HepG2 (cell line): ENCODE measurements around the gene MICAL3. TPM values are rescaled to one million over a fixed set of nuclear protein-coding genes. Genes with fewer than 3 reads are reported as not detected.

Source experiments
- ATF2 ChIP-seq: sonication (generic); formaldehyde crosslinking; IDR thresholded peaks from 2 replicates; pipeline ENCODE4 v1.4.0; 2020; ENCODE audit warnings: missing genetic modification reagents
- HNRNPK ChIP-seq: fragments of 200-400 bp; formaldehyde crosslinking; IDR thresholded peaks from 2 replicates; pipeline ENCODE4 v1.6.1; 2018; ENCODE audit warnings: low read length, low read depth, moderate library complexity, mild to moderate bottlenecking; ENCODE audit not compliant: poor library complexity, severe bottlenecking
- KDM6A ChIP-seq: IDR thresholded peaks from 2 replicates; pipeline ENCODE4 v1.6.1; 2016; ENCODE audit warnings: low read depth
- NBN ChIP-seq: fragments of 450-650 bp; conservative IDR thresholded peaks from 2 replicates; pipeline ENCODE4 v1.6.1; 2017
- NFE2 ChIP-seq: sonication (generic); formaldehyde crosslinking; IDR thresholded peaks from 2 replicates; pipeline ENCODE4 v1.4.0; 2020; ENCODE audit warnings: missing genetic modification reagents
- SMAD9 ChIP-seq: sonication (generic); formaldehyde crosslinking; IDR thresholded peaks from 2 replicates; pipeline ENCODE4 v1.5.1; 2020; ENCODE audit warnings: mild to moderate bottlenecking, missing genetic modification reagents
- SMYD3 ChIP-seq: sonication (generic); formaldehyde crosslinking; IDR thresholded peaks from 2 replicates; pipeline ENCODE4 v1.8.1; 2023; ENCODE audit warnings: mild to moderate bottlenecking, missing genetic modification reagents
- SPEN ChIP-seq: sonication (generic); formaldehyde crosslinking; IDR thresholded peaks from 2 replicates; pipeline ENCODE4 v1.5.1; 2020; ENCODE audit warnings: low read depth, mild to moderate bottlenecking, missing genetic modification reagents
- SRSF1 ChIP-seq: fragments of 200-400 bp; formaldehyde crosslinking; optimal IDR thresholded peaks from 2 replicates; pipeline ENCODE3; 2017; ENCODE audit warnings: mild to moderate bottlenecking, low read depth, low read length, moderate library complexity
- THAP9 ChIP-seq: sonication (generic); formaldehyde crosslinking; IDR thresholded peaks from 2 replicates; pipeline ENCODE4; 2020; ENCODE audit warnings: missing genetic modification reagents, mild to moderate bottlenecking, borderline replicate concordance
- TRIM24 ChIP-seq: sonication (generic); formaldehyde crosslinking; IDR thresholded peaks from 2 replicates; pipeline ENCODE4 v1.8.0; 2022; ENCODE audit warnings: mild to moderate bottlenecking, missing genetic modification reagents
- ZBTB3 ChIP-seq: sonication (generic); formaldehyde crosslinking; IDR thresholded peaks from 2 replicates; pipeline ENCODE4 v1.4.0; 2020; ENCODE audit warnings: low read depth, mild to moderate bottlenecking, moderate library complexity, missing genetic modification reagents, borderline replicate concordance
- ZBTB38 ChIP-seq: sonication (generic); formaldehyde crosslinking; IDR thresholded peaks from 2 replicates; pipeline ENCODE4 v1.5.1; 2020; ENCODE audit warnings: mild to moderate bottlenecking, missing genetic modification reagents
- ZFP90 ChIP-seq: sonication (generic); formaldehyde crosslinking; IDR thresholded peaks from 2 replicates; pipeline ENCODE4 v1.8.0; 2022; ENCODE audit warnings: missing genetic modification reagents, mild to moderate bottlenecking, inconsistent platforms, borderline replicate concordance
- ZMYM3 ChIP-seq: sonication (generic); formaldehyde crosslinking; IDR thresholded peaks from 2 replicates; pipeline ENCODE4 v1.5.1; 2020; ENCODE audit warnings: mild to moderate bottlenecking, missing genetic modification reagents
- ZMYM4 ChIP-seq: sonication (generic); formaldehyde crosslinking; IDR thresholded peaks from 2 replicates; pipeline ENCODE4 v1.8.1; 2023; ENCODE audit warnings: mild to moderate bottlenecking, missing genetic modification reagents
- ZNF446 ChIP-seq: sonication (generic); formaldehyde crosslinking; IDR thresholded peaks from 2 replicates; pipeline ENCODE4 v1.5.0; 2020; ENCODE audit warnings: mild to moderate bottlenecking, missing genetic modification reagents
- ZNF550 ChIP-seq: sonication (generic); formaldehyde crosslinking; IDR thresholded peaks from 2 replicates; pipeline ENCODE4 v1.4.0; 2020; ENCODE audit warnings: mild to moderate bottlenecking, missing genetic modification reagents, borderline replicate concordance
- ZNF569 ChIP-seq: sonication (generic); formaldehyde crosslinking; IDR thresholded peaks from 2 replicates; pipeline ENCODE4 v1.5.0; 2020; ENCODE audit warnings: mild to moderate bottlenecking, missing genetic modification reagents, moderate library complexity, borderline replicate concordance
- ZNF615 ChIP-seq: sonication (generic); formaldehyde crosslinking; IDR thresholded peaks from 2 replicates; pipeline ENCODE4 v1.5.0; 2020; ENCODE audit warnings: mild to moderate bottlenecking, missing genetic modification reagents, borderline replicate concordance
- polyA plus RNA-seq, 8 experiments: library from polyadenylated mRNA; depleted of rRNA in 3 of 8; stranded (reverse) in 7 of 8; unstranded in 1 of 8; fragments of >200 nt; fragmentation: Illumina TruSeq in 4 of 8; extraction: Trizol in 4 of 8; gene quantifications; 2 replicates each; pipeline versions ENCODE4 v1.2.1 to v1.2.3, GENCODE V29; 2011 to 2016; ENCODE audit warnings: low read depth in 4 of 8, missing spikeins in 1 of 8, mixed read lengths in 1 of 8; ENCODE audit not compliant: insufficient read depth in 1 of 8
- total RNA-seq, 5 experiments: library from RNA; depleted of rRNA; stranded (reverse); fragments of >200 nt; fragmentation: Illumina TruSeq; extraction: Trizol; gene quantifications; 2 replicates each; pipeline ENCODE4 v1.2.3, GENCODE V29; 2016; ENCODE audit warnings: low read depth in 1 of 5
- TF ChIP-seq, protein P1 (sequence below): sonication (generic); formaldehyde crosslinking; IDR thresholded peaks from 2 replicates; pipeline ENCODE4 v1.9.0; 2022; ENCODE audit warnings: low read depth, missing genetic modification reagents
- TF ChIP-seq, protein P2 (sequence below): sonication (generic); formaldehyde crosslinking; IDR thresholded peaks from 2 replicates; pipeline ENCODE4 v1.4.0; 2020; ENCODE audit warnings: missing genetic modification reagents

MICAL3 gene
- total and polyA plus RNA-seq, 2 of the 13 experiments (the other 11 are each of a cell fraction or from before 2014, with no cell fraction given), result 5.3 to 12.5 TPM

DNA sequence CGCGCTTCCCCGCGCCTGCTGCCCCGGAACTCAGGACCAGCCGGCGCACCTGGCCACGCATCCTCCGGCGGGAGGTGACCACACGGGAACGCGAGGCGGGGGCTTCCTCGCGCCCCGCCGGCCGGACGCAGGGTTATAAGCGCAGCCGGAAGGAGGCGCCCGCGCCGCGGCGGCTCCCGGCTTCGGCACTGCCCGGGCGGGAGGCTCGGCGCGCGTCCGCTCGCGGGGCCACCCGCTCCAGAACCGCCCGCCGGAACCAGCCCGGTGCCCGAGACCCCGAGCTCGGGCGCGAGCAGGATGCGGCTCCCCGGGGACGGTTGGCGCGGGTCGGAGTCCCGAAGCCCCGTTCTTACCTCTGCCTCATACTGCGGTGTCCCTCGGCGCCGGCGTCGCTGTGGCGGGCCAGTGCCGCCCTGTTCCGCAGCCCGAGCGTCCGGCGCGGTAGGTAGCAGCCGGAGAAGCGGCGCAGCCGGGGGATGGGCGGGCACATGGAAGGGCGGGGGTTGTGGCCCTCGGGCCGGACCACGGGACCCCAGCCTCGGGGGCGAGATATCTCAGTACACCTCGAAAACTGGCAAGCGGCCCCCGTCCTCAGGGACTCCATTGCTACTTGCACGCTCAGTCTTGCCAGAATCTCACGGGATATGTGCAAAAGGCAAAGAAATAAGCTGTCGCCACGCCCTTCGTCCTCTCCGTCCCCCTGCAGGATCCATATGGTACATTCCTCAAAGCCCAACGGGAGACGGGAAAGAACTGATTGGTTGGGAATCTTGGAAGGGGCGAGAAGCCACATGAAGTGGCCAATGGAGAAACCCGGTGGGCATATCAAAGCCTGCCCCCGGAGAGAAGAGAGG lies 23.1 kb downstream of the MICAL3 start (continued):
- TF ChIP-seq NFE2 (no peak), THAP9 (peak; percentile 35; the same call in 1 of the 2 replicates), SMYD3 (CRISPR knock-in tag) (no peak), ZBTB3 (CRISPR knock-in tag) (no peak), ZBTB38 (CRISPR knock-in tag) (no peak), ATF2 (CRISPR knock-in tag) (no peak), ZNF550 (CRISPR knock-in tag) (no peak), SRSF1 (no peak), ZNF446 (no peak), SPEN (CRISPR knock-in tag) (no peak), ZFP90 (CRISPR knock-in tag) (peak; percentile 53; the same call in 1 of the 2 replicates), SMAD9 (no peak), ZNF615 (no peak), HNRNPK (no peak), TRIM24 (CRISPR knock-in tag) (no peak), ZNF569 (CRISPR knock-in tag) (no peak), NBN (no peak), KDM6A (CRISPR knock-in tag) (no peak), ZMYM4 (CRISPR knock-in tag) (peak; percentile 91), ZMYM3 (CRISPR knock-in tag) (0 out of 2 replicates have a peak, but pooled peaks have one; percentile 51)
- TF ChIP-seq, protein P1, sequence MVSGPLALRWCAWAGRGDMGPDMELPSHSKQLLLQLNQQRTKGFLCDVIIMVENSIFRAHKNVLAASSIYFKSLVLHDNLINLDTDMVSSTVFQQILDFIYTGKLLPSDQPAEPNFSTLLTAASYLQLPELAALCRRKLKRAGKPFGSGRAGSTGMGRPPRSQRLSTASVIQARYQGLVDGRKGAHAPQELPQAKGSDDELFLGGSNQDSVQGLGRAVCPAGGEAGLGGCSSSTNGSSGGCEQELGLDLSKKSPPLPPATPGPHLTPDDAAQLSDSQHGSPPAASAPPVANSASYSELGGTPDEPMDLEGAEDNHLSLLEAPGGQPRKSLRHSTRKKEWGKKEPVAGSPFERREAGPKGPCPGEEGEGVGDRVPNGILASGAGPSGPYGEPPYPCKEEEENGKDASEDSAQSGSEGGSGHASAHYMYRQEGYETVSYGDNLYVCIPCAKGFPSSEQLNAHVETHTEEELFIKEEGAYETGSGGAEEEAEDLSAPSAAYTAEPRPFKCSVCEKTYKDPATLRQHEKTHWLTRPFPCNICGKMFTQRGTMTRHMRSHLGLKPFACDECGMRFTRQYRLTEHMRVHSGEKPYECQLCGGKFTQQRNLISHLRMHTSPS (CRISPR knock-in tag), result no peak
- TF ChIP-seq, protein P2, sequence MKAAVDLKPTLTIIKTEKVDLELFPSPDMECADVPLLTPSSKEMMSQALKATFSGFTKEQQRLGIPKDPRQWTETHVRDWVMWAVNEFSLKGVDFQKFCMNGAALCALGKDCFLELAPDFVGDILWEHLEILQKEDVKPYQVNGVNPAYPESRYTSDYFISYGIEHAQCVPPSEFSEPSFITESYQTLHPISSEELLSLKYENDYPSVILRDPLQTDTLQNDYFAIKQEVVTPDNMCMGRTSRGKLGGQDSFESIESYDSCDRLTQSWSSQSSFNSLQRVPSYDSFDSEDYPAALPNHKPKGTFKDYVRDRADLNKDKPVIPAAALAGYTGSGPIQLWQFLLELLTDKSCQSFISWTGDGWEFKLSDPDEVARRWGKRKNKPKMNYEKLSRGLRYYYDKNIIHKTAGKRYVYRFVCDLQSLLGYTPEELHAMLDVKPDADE (CRISPR knock-in tag), result no peak
